K562 (cell line): ENCODE measurements around the gene ZPBP. TPM values are rescaled to one million over a fixed set of nuclear protein-coding genes. Genes with fewer than 3 reads are reported as not detected.

Source experiments
- ATAC-seq: fragments of 200-7000 bp; cut with Tn5 transposase; 3 replicates; pipeline ENCODE4 v1.9.1; 2020; ENCODE audit warnings: moderate library complexity
- BruUV-seq: library from RNA; stranded (reverse); fragments of 400-500 nt; replicated peaks from 2 replicates; lab custom pipeline; 2021; lab: Mats Ljungman, UMichigan
- CTCF ChIA-PET: fragments of 300-600 bp; formaldehyde crosslinking; extraction: SDS; loops from one replicate; lab custom pipeline; 2021; ENCODE audit warnings: low intra/inter-chr PET ratio; lab: Yijun Ruan, JAX
- POLR2A ChIA-PET: fragments of 300-600, 350-650 bp; sonication (Branson Sonifier 250); formaldehyde crosslinking; extraction: SDS; loops from one replicate; lab custom pipeline; 2021; ENCODE audit warnings: antibody characterized with exemption, inconsistent platforms; lab: Yijun Ruan, JAX
- DNase-seq, 4 experiments: peaks; one replicate each; pipeline versions ENCODE4 v3.0.0 to v3.0.0-alpha.2; 2011 to 2018; ENCODE audit warnings: low spot score in 3 of 4, mixed read lengths in 3 of 4; ENCODE audit errors: extremely low read depth in 1 of 4
- FAIRE-seq: peaks from 2 replicates; lab custom pipeline; 2011; peaks lifted over from hg19 to GRCh38; lab: Jason Lieb, UNC
- H2AFZ ChIP-seq: 2 replicates; pipeline ENCODE4 v1.6.0; 2011; ENCODE audit warnings: low read depth, low read length, control low read depth, inconsistent platforms
- H3K27ac ChIP-seq: fragments of 200-600 bp; 3 replicates; pipeline ENCODE4 v1.8.0; 2011; ENCODE audit warnings: low read depth, mild to moderate bottlenecking, control low read depth, inconsistent platforms, low read length, moderate library complexity, mixed read lengths; ENCODE audit errors: extremely low read depth
- H3K27me3 ChIP-seq, 2 experiments: fragments of 300-600 bp in 1 of 2; 2 replicates in 1 of 2; 3 replicates in 1 of 2; pipeline versions ENCODE4 v1.6.0 to v1.8.0; 2011; ENCODE audit warnings: inconsistent platforms in 2 of 2, low read length in 2 of 2, mild to moderate bottlenecking in 1 of 2, mixed read lengths in 1 of 2, moderate library complexity in 1 of 2; ENCODE audit not compliant: control insufficient read depth in 2 of 2, insufficient read depth in 2 of 2
- H3K36me3 ChIP-seq: fragments of 300-600 bp; 3 replicates; pipeline ENCODE4 v1.8.0; 2011; ENCODE audit warnings: mild to moderate bottlenecking, low read length, inconsistent platforms; ENCODE audit not compliant: control insufficient read depth, insufficient read depth
- H3K4me1 ChIP-seq, 2 experiments: fragments of 200-600 bp in 1 of 2; replicated peaks in 1 of 2; 2 replicates in 1 of 2; 3 replicates in 1 of 2; pipeline versions ENCODE4 v1.5.1 to v1.8.0; 2011; ENCODE audit warnings: inconsistent platforms in 2 of 2, low read length in 2 of 2, mild to moderate bottlenecking in 1 of 2, mixed read lengths in 1 of 2, moderate library complexity in 1 of 2; ENCODE audit not compliant: control insufficient read depth in 2 of 2, insufficient read depth in 2 of 2
- H3K4me2 ChIP-seq: 2 replicates; pipeline ENCODE4 v1.6.1; 2011; ENCODE audit warnings: low read length, control low read depth, inconsistent platforms, mixed read lengths; ENCODE audit not compliant: insufficient read depth
- H3K4me3 ChIP-seq: fragments of 200-600 bp; sonication (generic), shearing (Covaris generic); 2 replicates; pipeline ENCODE4 v1.5.1; 2016; ENCODE audit warnings: control low read depth, inconsistent platforms
- H3K79me2 ChIP-seq: fragments of 200-600 bp; 3 replicates; pipeline ENCODE4 v1.8.0; 2011; ENCODE audit warnings: low read length, inconsistent platforms; ENCODE audit not compliant: control insufficient read depth, insufficient read depth
- H3K9ac ChIP-seq, 2 experiments: 2 replicates each; pipeline versions ENCODE4 v1.6.0 to v1.6.1; 2011; ENCODE audit warnings: low read depth in 2 of 2, low read length in 2 of 2, control low read depth in 1 of 2, inconsistent platforms in 1 of 2, mild to moderate bottlenecking in 1 of 2, mixed read lengths in 1 of 2; ENCODE audit not compliant: insufficient read depth in 1 of 2
- H3K9me1 ChIP-seq: one replicate; pipeline ENCODE4 v1.6.0; 2011; ENCODE audit warnings: inconsistent platforms, mild to moderate bottlenecking, low read length, moderate library complexity; ENCODE audit not compliant: control insufficient read depth, insufficient read depth
- H3K9me3 ChIP-seq: replicated peaks from 2 replicates; pipeline ENCODE4 v1.5.1; 2011; ENCODE audit warnings: low read depth, low read length, inconsistent platforms; ENCODE audit not compliant: control insufficient read depth, insufficient read depth
- H4K20me1 ChIP-seq: replicated peaks from 2 replicates; pipeline ENCODE4 v1.6.1; 2011; ENCODE audit warnings: low read length, inconsistent platforms, mixed read lengths; ENCODE audit not compliant: control insufficient read depth, insufficient read depth
- CBFA2T3 ChIP-seq: fragments of 450-650 bp; IDR thresholded peaks from 2 replicates; pipeline ENCODE4 v1.6.1; 2017
- GATA2 ChIP-seq: sonication (generic); formaldehyde crosslinking; IDR thresholded peaks from 2 replicates; pipeline ENCODE4 v1.4.0; 2020; ENCODE audit warnings: mild to moderate bottlenecking, missing genetic modification reagents
- ZNF274 ChIP-seq: IDR thresholded peaks from 2 replicates; pipeline ENCODE4 v1.6.1; 2011; ENCODE audit warnings: low read depth, mild to moderate bottlenecking, low read length, moderate library complexity, borderline replicate concordance
- ZNF695 ChIP-seq: fragments of 450-650 bp; formaldehyde crosslinking; IDR thresholded peaks from 2 replicates; pipeline ENCODE4 v1.4.0; 2020; ENCODE audit warnings: mild to moderate bottlenecking, moderate library complexity
- WGBS: fragments of 100-300 bp; shearing (Covaris generic); methylation state at CpG from one replicate; pipeline ENCODE4 v1.1.6; 2016; ENCODE audit warnings: low coverage, mixed read lengths; ENCODE audit not compliant: insufficient coverage; ENCODE audit errors: missing lambda C conversion rate; 5-methylcytosine and 5-hydroxymethylcytosine counted together
- in situ Hi-C: fragments of 300-500 bp; cut with MboI; formaldehyde crosslinking; loops from 4 replicates; pipeline ENCODE4 v1.15.0; 2018; ENCODE audit warnings: inconsistent platforms, mixed read lengths
- intact Hi-C: fragments of 100-400 bp; cut with micrococcal nuclease; formaldehyde crosslinking; loops from 2 replicates; pipeline ENCODE4 v1.14.2; 2022
- polyA plus RNA-seq, 8 experiments: library from polyadenylated mRNA; depleted of rRNA in 4 of 8; stranded (reverse) in 5 of 8; unstranded in 3 of 8; fragments of >200 nt; fragmentation: Nextera tagmentation in 2 of 8; fragmentation: Illumina TruSeq in 1 of 8; extraction: Ambion mirVana in 2 of 8; extraction: Trizol in 1 of 8; gene quantifications; 2 replicates each; pipeline versions ENCODE4 v1.2.1 to v1.2.3, GENCODE V29; 2011 to 2014; ENCODE audit warnings: inconsistent platforms in 1 of 8, missing spikeins in 1 of 8
- total RNA-seq, 7 experiments: library from RNA; depleted of rRNA in 6 of 7; stranded (reverse); fragments of >200 nt in 6 of 7; fragmentation: Illumina TruSeq in 2 of 7; extraction: Trizol in 2 of 7; gene quantifications; 2 replicates each; pipeline versions ENCODE4 v1.2.1 to v1.2.3, GENCODE V29; 2011 to 2021; ENCODE audit warnings: low replicate concordance in 1 of 7
- TF ChIP-seq, protein P1 (sequence below), 2 experiments: fragments of 450-650 bp in 1 of 2; sonication (generic) in 1 of 2; formaldehyde crosslinking; conservative IDR thresholded peaks; 2 replicates each; pipeline versions ENCODE4 v1.4.0 to v1.8.1; 2020 to 2022; ENCODE audit warnings: mild to moderate bottlenecking in 1 of 2, missing genetic modification reagents in 1 of 2
- TF ChIP-seq, protein P2 (sequence below), 3 experiments: fragments of 200-800 bp in 1 of 3; sonication (Bioruptor generic) in 1 of 3; sonication (generic) in 1 of 3; formaldehyde crosslinking in 1 of 3; IDR thresholded peaks; 2 replicates each; pipeline versions ENCODE4 v1.6.1 to v1.8.0; 2016 to 2022; ENCODE audit warnings: mild to moderate bottlenecking in 2 of 3, missing compliant biosample characterization in 2 of 3, missing genetic modification characterization in 2 of 3, missing genetic modification reagents in 1 of 3

The ZPBP gene
- total and polyA plus RNA-seq, 9 of the 15 experiments (the other 6 are each of a cell fraction or from before 2014, with no cell fraction given) = not detected

DNA sequence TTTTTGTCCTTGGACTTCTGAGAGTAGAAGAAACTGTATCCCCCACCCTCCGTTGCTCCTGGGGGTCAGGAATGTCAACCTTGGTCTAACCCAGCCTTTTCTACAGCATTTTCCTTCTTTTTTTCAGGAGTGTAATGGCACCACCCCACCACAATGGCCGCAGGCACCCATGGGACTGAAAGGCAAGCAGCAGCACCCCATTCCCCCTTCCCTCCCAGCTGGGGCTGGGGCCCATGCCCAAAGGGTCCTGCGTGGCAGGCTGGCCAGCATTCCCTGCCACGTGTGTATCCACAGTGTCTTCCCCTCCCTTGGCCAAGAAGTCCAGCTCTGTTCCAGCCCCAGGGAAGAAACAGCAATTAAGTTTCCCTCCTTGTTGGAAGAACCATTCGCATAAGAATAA is 106.9 kb downstream of the ZPBP start (continued):
- TF ChIP-seq, protein P1, sequence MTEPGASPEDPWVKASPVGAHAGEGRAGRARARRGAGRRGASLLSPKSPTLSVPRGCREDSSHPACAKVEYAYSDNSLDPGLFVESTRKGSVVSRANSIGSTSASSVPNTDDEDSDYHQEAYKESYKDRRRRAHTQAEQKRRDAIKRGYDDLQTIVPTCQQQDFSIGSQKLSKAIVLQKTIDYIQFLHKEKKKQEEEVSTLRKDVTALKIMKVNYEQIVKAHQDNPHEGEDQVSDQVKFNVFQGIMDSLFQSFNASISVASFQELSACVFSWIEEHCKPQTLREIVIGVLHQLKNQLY (CRISPR knock-in tag; conservative IDR thresholded peaks at IDR 0.05) = no peak
- TF ChIP-seq CBFA2T3 = no peak

DNA sequence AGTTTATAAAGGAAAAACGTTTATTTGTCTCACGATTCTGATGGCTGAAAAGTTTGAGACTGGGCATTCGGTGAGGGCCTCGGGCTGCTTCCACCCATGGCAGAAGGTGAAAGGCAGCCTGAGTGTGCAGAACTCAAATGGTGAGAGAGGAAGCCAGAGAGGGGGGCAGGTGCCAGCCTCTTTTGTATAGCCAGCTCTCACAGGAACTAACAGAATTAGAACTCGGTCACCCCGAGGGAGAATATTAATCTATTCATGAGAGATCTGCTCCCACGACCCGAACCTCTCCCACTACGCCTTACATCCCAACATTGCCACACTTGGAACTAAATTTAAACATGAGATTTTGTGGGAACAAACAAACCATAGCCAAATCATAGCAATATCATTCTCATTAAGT is 112.6 kb downstream of the ZPBP start:
- Histone ChIP-seq H3K9me1 (no peaks in the 10 kb centered on the region), H3K9ac (no peak overlapping the region), H3K4me2 (no peak overlapping the region), H3K27ac (no peak overlapping the region), H4K20me1 (no peaks in the 10 kb centered on the region), H3K4me3 (no peak overlapping the region), H3K27me3 (no peaks in the 10 kb centered on the region), H3K36me3 (no peaks in the 10 kb centered on the region), H3K9me3 (no peaks in the 10 kb centered on the region), H3K4me1 (no peaks in the 10 kb centered on the region), H3K79me2 (no peaks in the 10 kb centered on the region), H2AFZ (no peak overlapping the region)
- TF ChIP-seq, protein P2, sequence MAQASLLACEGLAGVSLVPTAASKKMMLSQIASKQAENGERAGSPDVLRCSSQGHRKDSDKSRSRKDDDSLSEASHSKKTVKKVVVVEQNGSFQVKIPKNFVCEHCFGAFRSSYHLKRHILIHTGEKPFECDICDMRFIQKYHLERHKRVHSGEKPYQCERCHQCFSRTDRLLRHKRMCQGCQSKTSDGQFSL (CRISPR knock-in tag; IDR thresholded peaks at IDR 0.05) = no peak
- TF ChIP-seq, protein P2 (tag; IDR thresholded peaks at IDR 0.05) = no peak
- TF ChIP-seq ZNF695 (CRISPR knock-in tag) (no peak), GATA2 (CRISPR knock-in tag) (no peak), ZNF274 (0 out of 2 replicates have a peak, but pooled peaks have one; percentile 38)
- ChIA-PET POLR2A (no interaction called here), CTCF (no interaction called here)
- intact Hi-C loops = no loop called here
- ATAC-seq = no peak
- no peak for DNase-seq
- 0% methylated on average over 9 of the region's 9 CpGs for WGBS
- in situ Hi-C loops = no loop called here
- no peak for FAIRE-seq
- no TSS peak for BruUV-seq
